HEK293 (cell line): Measurements from ENCODE around the gene RGS9BP.

ENCODE experiments used
- ELK4 ChIP-seq: IDR thresholded peaks from 2 replicates; pipeline ENCODE4 v1.6.1; 2011; ENCODE audit warnings: mild to moderate bottlenecking, low read depth, low read length, borderline replicate concordance
- GLI2 ChIP-seq: fragments of 450-650 bp; formaldehyde crosslinking; IDR thresholded peaks from 2 replicates; pipeline ENCODE4; 2017; ENCODE audit warnings: missing biosample characterization, missing genetic modification characterization, low read depth, borderline replicate concordance
- IKZF3 ChIP-seq: fragments of 450-650 bp; IDR thresholded peaks from 2 replicates; pipeline ENCODE4 v1.5.0; 2018; ENCODE audit warnings: missing biosample characterization, mild to moderate bottlenecking, missing genetic modification characterization, moderate library complexity
- OSR2 ChIP-seq: fragments of 450-650 bp; formaldehyde crosslinking; IDR thresholded peaks from 2 replicates; pipeline ENCODE4 v1.5.1; 2016; ENCODE audit warnings: missing biosample characterization, missing genetic modification characterization
- REST ChIP-seq: fragments of 450-650 bp; formaldehyde crosslinking; IDR thresholded peaks from 2 replicates; pipeline ENCODE4 v1.5.1; 2016; ENCODE audit warnings: missing biosample characterization, missing genetic modification characterization
- SP7 ChIP-seq: fragments of 450-650 bp; formaldehyde crosslinking; IDR thresholded peaks from 2 replicates; pipeline ENCODE4 v1.5.1; 2016; ENCODE audit warnings: missing biosample characterization, missing genetic modification characterization
- TCF7L2 ChIP-seq: IDR thresholded peaks from 2 replicates; pipeline ENCODE4 v1.6.1; 2011; ENCODE audit warnings: low read depth, mild to moderate bottlenecking, inconsistent platforms, low read length, moderate library complexity, borderline replicate concordance
- TRIM28 ChIP-seq: IDR thresholded peaks from 2 replicates; pipeline ENCODE4 v1.6.1; 2011; ENCODE audit warnings: low read length, control low read depth, borderline replicate concordance
- WT1 ChIP-seq: fragments of 450-650 bp; formaldehyde crosslinking; IDR thresholded peaks from 2 replicates; pipeline ENCODE4 v1.5.1; 2016; ENCODE audit warnings: missing biosample characterization, missing genetic modification characterization
- YY1 ChIP-seq: fragments of 450-650 bp; formaldehyde crosslinking; IDR thresholded peaks from 2 replicates; pipeline ENCODE4 v1.5.1; 2018; ENCODE audit warnings: missing biosample characterization, missing genetic modification characterization
- ZBTB8A ChIP-seq: fragments of 450-650 bp; formaldehyde crosslinking; IDR thresholded peaks from 2 replicates; pipeline ENCODE4 v1.5.1; 2016; ENCODE audit warnings: missing biosample characterization, missing genetic modification characterization
- ZFP3 ChIP-seq: fragments of 450-650 bp; formaldehyde crosslinking; IDR thresholded peaks from 2 replicates; pipeline ENCODE4 v1.5.1; 2016; ENCODE audit warnings: low read depth, missing biosample characterization, missing genetic modification characterization
- ZFP41 ChIP-seq: fragments of 450-650 bp; formaldehyde crosslinking; IDR thresholded peaks from 2 replicates; pipeline ENCODE4 v1.5.1; 2016; ENCODE audit warnings: missing biosample characterization, missing genetic modification characterization, borderline replicate concordance
- ZIC2 ChIP-seq: fragments of 450-650 bp; formaldehyde crosslinking; IDR thresholded peaks from 2 replicates; pipeline ENCODE4 v1.5.1; 2016; ENCODE audit warnings: missing biosample characterization, missing genetic modification characterization
- ZNF23 ChIP-seq: fragments of 450-650 bp; formaldehyde crosslinking; IDR thresholded peaks from 2 replicates; pipeline ENCODE4 v1.5.1; 2016; ENCODE audit warnings: missing biosample characterization, missing genetic modification characterization, borderline replicate concordance
- ZNF239 ChIP-seq: fragments of 450-650 bp; formaldehyde crosslinking; IDR thresholded peaks from 2 replicates; pipeline ENCODE4 v1.5.1; 2016; ENCODE audit warnings: missing biosample characterization, missing genetic modification characterization
- ZNF341 ChIP-seq: fragments of 450-650 bp; formaldehyde crosslinking; IDR thresholded peaks from 2 replicates; pipeline ENCODE4; 2016; ENCODE audit warnings: low read depth, missing biosample characterization, missing genetic modification characterization
- ZNF548 ChIP-seq: fragments of 450-650 bp; formaldehyde crosslinking; IDR thresholded peaks from 2 replicates; pipeline ENCODE4 v1.5.1; 2016; ENCODE audit warnings: missing biosample characterization, missing genetic modification characterization
- ZNF558 ChIP-seq: fragments of 450-650 bp; formaldehyde crosslinking; IDR thresholded peaks from 2 replicates; pipeline ENCODE4 v1.5.1; 2016; ENCODE audit warnings: missing biosample characterization, missing genetic modification characterization
- ZNF596 ChIP-seq: fragments of 450-650 bp; IDR thresholded peaks from 2 replicates; pipeline ENCODE4 v1.5.0; 2018; ENCODE audit warnings: missing biosample characterization, mild to moderate bottlenecking, missing genetic modification characterization, moderate library complexity
- ZNF629 ChIP-seq: fragments of 450-650 bp; formaldehyde crosslinking; IDR thresholded peaks from 2 replicates; pipeline ENCODE4 v1.5.1; 2017; ENCODE audit warnings: missing biosample characterization, missing genetic modification characterization
- ZNF670 ChIP-seq: fragments of 450-650 bp; formaldehyde crosslinking; IDR thresholded peaks from 2 replicates; pipeline ENCODE4 v1.5.1; 2016; ENCODE audit warnings: missing biosample characterization, missing genetic modification characterization, low read depth
- ZNF776 ChIP-seq: fragments of 450-650 bp; formaldehyde crosslinking; IDR thresholded peaks from 2 replicates; pipeline ENCODE4 v1.5.0; 2017; ENCODE audit warnings: missing biosample characterization, missing genetic modification characterization, borderline replicate concordance
- ZXDB ChIP-seq: fragments of 450-650 bp; formaldehyde crosslinking; IDR thresholded peaks from 2 replicates; pipeline ENCODE4 v1.5.1; 2016; ENCODE audit warnings: missing biosample characterization, missing genetic modification characterization
- TF ChIP-seq, protein P1 (sequence below): fragments of 450-650 bp; formaldehyde crosslinking; optimal IDR thresholded peaks from 2 replicates; pipeline ENCODE3; 2016; ENCODE audit warnings: missing biosample characterization, mild to moderate bottlenecking, missing genetic modification characterization

RGS9BP gene

GRCh38 chr19:32702010-32702409, 26.4 kb downstream of the RGS9BP start (continued):
- TF ChIP-seq TCF7L2 (no peak), ZNF776 (tag by site-specific recombination) (no peak), ZNF548 (tag by site-specific recombination) (no peak), REST (tag by site-specific recombination) (no peak), ZIC2 (tag by site-specific recombination) (peak; percentile 13; the same call in 1 of the 2 replicates), ZFP3 (tag by site-specific recombination) (no peak), WT1 (tag by site-specific recombination) (peak; percentile 40; the same call in 1 of the 2 replicates), ZNF341 (tag by site-specific recombination) (no peak), ZNF596 (tag by site-specific recombination) (0 out of 2 replicates have a peak, but pooled peaks have one; percentile 5), IKZF3 (tag by site-specific recombination) (peak; percentile 64), OSR2 (tag by site-specific recombination) (peak; percentile 88), ZFP41 (tag by site-specific recombination) (no peak), ZNF558 (tag by site-specific recombination) (peak; percentile 15; the same call in 1 of the 2 replicates), GLI2 (tag by site-specific recombination) (0 out of 2 replicates have a peak, but pooled peaks have one; percentile 16), ZNF670 (tag by site-specific recombination) (no peak), ZNF239 (no peak), ZBTB8A (tag by site-specific recombination) (0 out of 2 replicates have a peak, but pooled peaks have one; percentile 49), YY1 (no peak; the same call in 1 of the 2 replicates), ZXDB (tag by site-specific recombination) (peak; percentile 49), ELK4 (no peak), ZNF629 (tag by site-specific recombination) (0 out of 2 replicates have a peak, but pooled peaks have one; percentile 24), SP7 (tag by site-specific recombination) (peak; percentile 48; the same call in 1 of the 2 replicates), TRIM28 (0 out of 2 replicates have a peak, but pooled peaks have one; percentile 42), ZNF23 (tag by site-specific recombination) (no peak)
- TF ChIP-seq, protein P1, sequence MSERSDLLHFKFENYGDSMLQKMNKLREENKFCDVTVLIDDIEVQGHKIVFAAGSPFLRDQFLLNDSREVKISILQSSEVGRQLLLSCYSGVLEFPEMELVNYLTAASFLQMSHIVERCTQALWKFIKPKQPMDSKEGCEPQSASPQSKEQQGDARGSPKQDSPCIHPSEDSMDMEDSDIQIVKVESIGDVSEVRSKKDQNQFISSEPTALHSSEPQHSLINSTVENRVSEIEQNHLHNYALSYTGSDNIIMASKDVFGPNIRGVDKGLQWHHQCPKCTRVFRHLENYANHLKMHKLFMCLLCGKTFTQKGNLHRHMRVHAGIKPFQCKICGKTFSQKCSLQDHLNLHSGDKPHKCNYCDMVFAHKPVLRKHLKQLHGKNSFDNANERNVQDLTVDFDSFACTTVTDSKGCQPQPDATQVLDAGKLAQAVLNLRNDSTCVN (tag by site-specific recombination) = peak; percentile 11
